IMR-90 (cell line): ENCODE results near the gene GRM8. TPM values are rescaled to one million over a fixed set of nuclear protein-coding genes. Genes with fewer than 3 reads are reported as not detected.

Source experiments
- ATAC-seq: fragments of 200-7000 bp; cut with Tn5 transposase; 2 replicates; pipeline ENCODE4 v1.9.1; 2020; ENCODE audit warnings: low read depth, mild to moderate bottlenecking, moderate library complexity
- BruUV-seq: library from RNA; stranded (reverse); fragments of 400-500 nt; replicated peaks from 2 replicates; lab custom pipeline; 2021; lab: Mats Ljungman, UMichigan
- CTCF ChIA-PET: fragments of 300-600 bp; formaldehyde crosslinking; extraction: SDS; loops from one replicate; lab custom pipeline; 2021; ENCODE audit warnings: antibody characterized with exemption; lab: Yijun Ruan, JAX
- POLR2A ChIA-PET: fragments of 300-600 bp; sonication (Branson Sonifier 250); formaldehyde crosslinking; loops from one replicate; lab custom pipeline; 2022; ENCODE audit warnings: antibody characterized with exemption; ENCODE audit not compliant: unreplicated experiment; lab: Charles Lee
- DNase-seq: peaks from one replicate; pipeline ENCODE4 v3.0.0; 2013
- H2AFZ ChIP-seq: replicated peaks from 2 replicates; pipeline ENCODE3; 2013; ENCODE audit warnings: low read length, mild to moderate bottlenecking; ENCODE audit not compliant: poor library complexity
- H2AK5ac ChIP-seq: 2 replicates; pipeline ENCODE4 v1.6.1; 2013; ENCODE audit warnings: low read depth, low read length, inconsistent platforms
- H2AK9ac ChIP-seq: replicated peaks from 2 replicates; pipeline ENCODE3; 2013; ENCODE audit warnings: mild to moderate bottlenecking, low read depth, low read length, moderate library complexity; ENCODE audit not compliant: poor library complexity
- H2BK120ac ChIP-seq: 2 replicates; pipeline ENCODE4 v1.6.1; 2013; ENCODE audit warnings: low read depth, low read length, inconsistent platforms
- H2BK15ac ChIP-seq: 3 replicates; pipeline ENCODE4 v1.6.1; 2013; ENCODE audit warnings: low read depth, low read length, inconsistent platforms
- H2BK20ac ChIP-seq: 2 replicates; pipeline ENCODE4 v1.6.1; 2013; ENCODE audit warnings: low read depth, mild to moderate bottlenecking, inconsistent platforms, low read length, moderate library complexity
- H2BK5ac ChIP-seq: 2 replicates; pipeline ENCODE4 v1.6.1; 2013; ENCODE audit warnings: mild to moderate bottlenecking, low read depth, low read length, inconsistent platforms; ENCODE audit not compliant: poor library complexity, severe bottlenecking
- H3K14ac ChIP-seq: replicated peaks from 2 replicates; pipeline ENCODE4 v1.6.1; 2013; ENCODE audit warnings: low read depth, low read length, inconsistent platforms
- H3K18ac ChIP-seq: 2 replicates; pipeline ENCODE4 v1.6.1; 2013; ENCODE audit warnings: low read depth, low read length, control low read depth
- H3K23ac ChIP-seq: 2 replicates; pipeline ENCODE4 v1.6.1; 2013; ENCODE audit warnings: low read depth, low read length, inconsistent platforms
- H3K27ac ChIP-seq: 2 replicates; pipeline ENCODE4 v1.5.1; 2013; ENCODE audit warnings: mild to moderate bottlenecking, control low read depth, low read length; ENCODE audit not compliant: insufficient read depth
- H3K27me3 ChIP-seq: 2 replicates; pipeline ENCODE4 v1.6.1; 2013; ENCODE audit warnings: low read length; ENCODE audit not compliant: control insufficient read depth, insufficient read depth
- H3K36me3 ChIP-seq: 2 replicates; pipeline ENCODE4 v1.6.1; 2013; ENCODE audit warnings: low read length, mixed read lengths; ENCODE audit not compliant: control insufficient read depth, insufficient read depth
- H3K4ac ChIP-seq: 2 replicates; pipeline ENCODE4 v1.6.1; 2013; ENCODE audit warnings: low read depth, low read length, inconsistent platforms
- H3K4me1 ChIP-seq: 2 replicates; pipeline ENCODE4 v1.6.1; 2013; ENCODE audit warnings: low read length, mixed read lengths; ENCODE audit not compliant: control insufficient read depth, insufficient read depth
- H3K4me2 ChIP-seq: 2 replicates; pipeline ENCODE4 v1.6.1; 2013; ENCODE audit warnings: low read depth, mild to moderate bottlenecking, control low read depth, low read length, moderate library complexity
- H3K4me3 ChIP-seq: 2 replicates; pipeline ENCODE4 v1.5.1; 2013; ENCODE audit warnings: low read depth, mild to moderate bottlenecking, control low read depth, low read length, moderate library complexity; ENCODE audit not compliant: insufficient read depth
- H3K56ac ChIP-seq: 2 replicates; pipeline ENCODE4 v1.6.1; 2013; ENCODE audit warnings: low read length, inconsistent platforms; ENCODE audit not compliant: insufficient read depth; ENCODE audit errors: extremely low read depth
- H3K79me1 ChIP-seq, 2 experiments: 2 replicates each; pipeline ENCODE4 v1.6.1; 2013; ENCODE audit warnings: low read length in 2 of 2, inconsistent platforms in 1 of 2, low read depth in 1 of 2
- H3K9ac ChIP-seq: 2 replicates; pipeline ENCODE4 v1.6.1; 2013; ENCODE audit warnings: low read depth, low read length, control low read depth
- H3K9me1 ChIP-seq: 2 replicates; pipeline ENCODE4 v1.6.1; 2013; ENCODE audit warnings: low read length, inconsistent platforms; ENCODE audit not compliant: insufficient read depth
- H3K9me3 ChIP-seq: 2 replicates; pipeline ENCODE4 v1.6.1; 2013; ENCODE audit warnings: low read length; ENCODE audit not compliant: control insufficient read depth, insufficient read depth
- H4K20me1 ChIP-seq: 2 replicates; pipeline ENCODE4 v1.6.1; 2013; ENCODE audit warnings: low read length, inconsistent platforms; ENCODE audit not compliant: insufficient read depth
- H4K5ac ChIP-seq: 2 replicates; pipeline ENCODE4 v1.6.1; 2013; ENCODE audit warnings: mild to moderate bottlenecking, low read depth, low read length, control low read depth
- H4K8ac ChIP-seq, 2 experiments: 2 replicates each; pipeline ENCODE4 v1.6.1; 2013; ENCODE audit warnings: low read depth in 2 of 2, low read length in 2 of 2, control low read depth in 1 of 2, inconsistent platforms in 1 of 2
- H4K91ac ChIP-seq: 2 replicates; pipeline ENCODE4 v1.6.1; 2013; ENCODE audit warnings: low read depth, low read length, inconsistent platforms; ENCODE audit not compliant: insufficient read depth
- BHLHE40 ChIP-seq: fragments of 150-350 bp; IDR thresholded peaks from 2 replicates; pipeline ENCODE4 v1.6.1; 2016; ENCODE audit warnings: mild to moderate bottlenecking, low read depth, low read length
- CEBPB ChIP-seq: IDR thresholded peaks from 2 replicates; pipeline ENCODE4 v1.6.1; 2012; ENCODE audit warnings: low read depth, low read length, improper control_type of control experiment
- CHD1 ChIP-seq: IDR thresholded peaks from 2 replicates; pipeline ENCODE4 v1.6.1; 2012; ENCODE audit warnings: low read depth, low read length, improper control_type of control experiment
- CTCF ChIP-seq: conservative IDR thresholded peaks from 2 replicates; pipeline ENCODE4 v1.5.1; 2012; ENCODE audit warnings: mild to moderate bottlenecking, low read depth, low read length, improper control_type of control experiment
- ELK1 ChIP-seq: fragments of 150-350 bp; IDR thresholded peaks from 2 replicates; pipeline ENCODE4 v1.6.1; 2016; ENCODE audit warnings: low read depth, mild to moderate bottlenecking, low read length, moderate library complexity, borderline replicate concordance
- FOS ChIP-seq: fragments of 150-350 bp; IDR thresholded peaks from 2 replicates; pipeline ENCODE4 v1.6.1; 2016; ENCODE audit warnings: low read depth, low read length
- MAFK ChIP-seq: IDR thresholded peaks from 2 replicates; pipeline ENCODE4 v1.6.1; 2012; ENCODE audit warnings: low read depth, low read length, improper control_type of control experiment
- MAZ ChIP-seq: IDR thresholded peaks from 2 replicates; pipeline ENCODE4 v1.6.1; 2012; ENCODE audit warnings: low read depth, mild to moderate bottlenecking, low read length, improper control_type of control experiment, moderate library complexity, borderline replicate concordance
- MXI1 ChIP-seq: IDR thresholded peaks from 2 replicates; pipeline ENCODE4 v1.6.1; 2012; ENCODE audit warnings: low read depth, mild to moderate bottlenecking, low read length, moderate library complexity, borderline replicate concordance
- POLR2A ChIP-seq: IDR thresholded peaks from 2 replicates; pipeline ENCODE4 v1.6.1; 2012; ENCODE audit warnings: mild to moderate bottlenecking, low read depth, low read length
- RAD21 ChIP-seq: IDR thresholded peaks from 2 replicates; pipeline ENCODE4 v1.6.1; 2012; ENCODE audit warnings: low read length, improper control_type of control experiment
- RCOR1 ChIP-seq: IDR thresholded peaks from 2 replicates; pipeline ENCODE4 v1.6.1; 2012; ENCODE audit warnings: mild to moderate bottlenecking, low read length, improper control_type of control experiment; ENCODE audit not compliant: insufficient replicate concordance
- RFX5 ChIP-seq: IDR thresholded peaks from 2 replicates; pipeline ENCODE4 v1.8.0; 2012; ENCODE audit warnings: low read depth, mild to moderate bottlenecking, low read length, moderate library complexity
- SMC3 ChIP-seq: fragments of 150-350 bp; IDR thresholded peaks from 2 replicates; pipeline ENCODE4 v1.6.1; 2016; ENCODE audit warnings: low read depth, mild to moderate bottlenecking, antibody characterized with exemption, low read length, moderate library complexity
- USF2 ChIP-seq: fragments of 150-350 bp; IDR thresholded peaks from 2 replicates; pipeline ENCODE4 v1.6.1; 2017; ENCODE audit warnings: mild to moderate bottlenecking, antibody characterized with exemption, low read length, low read depth
- WGBS, 2 experiments: methylation state at CpG; one replicate each; pipeline versions ENCODE4 v1.1.5 to v1.1.7; 2013; ENCODE audit warnings: missing lambda C conversion rate in 2 of 2; ENCODE audit not compliant: insufficient read length in 1 of 2; ENCODE audit errors: extremely low coverage in 2 of 2; 5-methylcytosine and 5-hydroxymethylcytosine counted together
- dilution Hi-C: fragments of 300-500 bp; cut with HindIII; formaldehyde crosslinking; loops from one replicate; pipeline ENCODE4 v1.14.3; 2018; ENCODE audit warnings: low sequenced_read_pairs; ENCODE audit not compliant: unreplicated experiment
- in situ Hi-C: fragments of 300-500 bp; cut with MboI; formaldehyde crosslinking; loops from 3 replicates; pipeline ENCODE4 v1.14.3; 2019; ENCODE audit warnings: low sequenced_read_pairs, inconsistent platforms, mixed read lengths
- intact Hi-C: fragments of 100-400 bp; cut with micrococcal nuclease; formaldehyde crosslinking; loops from 2 replicates; pipeline ENCODE4 v1.10.0; 2022
- polyA plus RNA-seq, 3 experiments: library from polyadenylated mRNA; depleted of rRNA; stranded (reverse); fragments of >200 nt; gene quantifications; 2 replicates each; pipeline ENCODE4 v1.2.3, GENCODE V29; 2012; ENCODE audit warnings: low replicate concordance in 1 of 3
- total RNA-seq: library from RNA; depleted of rRNA; stranded (reverse); fragments of >200 nt; gene quantifications from 2 replicates; pipeline ENCODE4 v1.2.3, GENCODE V29; 2012

Gene GRM8
- total and polyA plus RNA-seq, 2 of the 4 experiments (the other 2 are of a cell fraction): not detected

- H3K9me1 ChIP-seq: no peaks in the 10 kb centered on the region
- H2BK5ac ChIP-seq: no peak overlapping the region
- no CpG with 5 or more reads among the region's 1 CpG for WGBS, 2 experiments
- H4K20me1 ChIP-seq: no peaks in the 10 kb centered on the region
- no peak overlapping the region for H4K91ac ChIP-seq
- H3K79me1 ChIP-seq: no peaks in the 10 kb centered on the region
- no peaks in the 10 kb centered on the region for H3K9me3 ChIP-seq
- DNase-seq (peak; percentile 0), ATAC-seq (no peak)
- in situ Hi-C loops (no loop called here), intact Hi-C loops (no loop called here), dilution Hi-C loops (no loop called here)
- H3K4me3 ChIP-seq: no peak overlapping the region
- no peak overlapping the region for H4K8ac ChIP-seq
- TF ChIP-seq USF2: no peak
- TF ChIP-seq CTCF: no peak
- TF ChIP-seq MXI1: no peak
- no peak for TF ChIP-seq MAZ
- no peak for TF ChIP-seq MAFK
- TF ChIP-seq RAD21: no peak
- no peak for TF ChIP-seq RFX5
- TF ChIP-seq SMC3: no peak
- TF ChIP-seq CEBPB: no peak
- TF ChIP-seq BHLHE40: no peak
- no peak for TF ChIP-seq RCOR1
- no peak for TF ChIP-seq POLR2A
- TF ChIP-seq ELK1: no peak
- TF ChIP-seq CHD1: no peak
- TF ChIP-seq FOS: no peak
- H2BK15ac ChIP-seq: no peak overlapping the region
- H2AFZ ChIP-seq: no peak overlapping the region
- H3K27me3 ChIP-seq: no peaks in the 10 kb centered on the region
- H3K4ac ChIP-seq: no peak overlapping the region
- H4K5ac ChIP-seq: no peak overlapping the region
- BruUV-seq: no TSS peak
- no peak overlapping the region for H2AK9ac ChIP-seq
- POLR2A ChIA-PET: no interaction called here
- H3K23ac ChIP-seq: no peak overlapping the region
- H3K4me2 ChIP-seq: no peak overlapping the region
- H2BK120ac ChIP-seq: no peak overlapping the region
- H3K14ac ChIP-seq: no peak overlapping the region
- H3K4me1 ChIP-seq: no peaks in the 10 kb centered on the region
- no peak overlapping the region for H3K27ac ChIP-seq
- H3K56ac ChIP-seq: no peak overlapping the region
- no peaks in the 10 kb centered on the region for H3K36me3 ChIP-seq
- H2BK20ac ChIP-seq: no peak overlapping the region
- H3K18ac ChIP-seq: no peak overlapping the region
- CTCF ChIA-PET: no interaction called here
- H3K9ac ChIP-seq: no peak overlapping the region
- no peak overlapping the region for H2AK5ac ChIP-seq
These were observed 38.1 kb upstream of the GRM8 start for GRCh38 chr7:127290801-127291361.
